Activated CD4-positive, alpha-beta T cell treated with anti-CD3 and anti-CD28 coated beads, Interleukin-2, Interleukin-6, amounts not matched to agents 100 ng/mL and 50 ng/mL, durations not matched to agents 16 hours and 8 hours (primary cell): ENCODE measurements around the gene HES6.
"Not testable (repeated sequence)": the region's sequence is repeated elsewhere in the genome, so short reads cannot be mapped to it uniquely, and the experiment has no call there.

Experiments used
- DNase-seq: peaks from one replicate; pipeline ENCODE4 v3.0.0-alpha.2; 2020

The HES6 gene, protein sequence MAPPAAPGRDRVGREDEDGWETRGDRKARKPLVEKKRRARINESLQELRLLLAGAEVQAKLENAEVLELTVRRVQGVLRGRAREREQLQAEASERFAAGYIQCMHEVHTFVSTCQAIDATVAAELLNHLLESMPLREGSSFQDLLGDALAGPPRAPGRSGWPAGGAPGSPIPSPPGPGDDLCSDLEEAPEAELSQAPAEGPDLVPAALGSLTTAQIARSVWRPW

GRCh38 chr2:238239863-238240756 is at the start of gene HES6:
Gene HES6 (minus strand): TSS chr2:238240038. CDS start chr2:238239905, 133 bp downstream.
- DNase-seq, result peak; percentile 84

DNA sequence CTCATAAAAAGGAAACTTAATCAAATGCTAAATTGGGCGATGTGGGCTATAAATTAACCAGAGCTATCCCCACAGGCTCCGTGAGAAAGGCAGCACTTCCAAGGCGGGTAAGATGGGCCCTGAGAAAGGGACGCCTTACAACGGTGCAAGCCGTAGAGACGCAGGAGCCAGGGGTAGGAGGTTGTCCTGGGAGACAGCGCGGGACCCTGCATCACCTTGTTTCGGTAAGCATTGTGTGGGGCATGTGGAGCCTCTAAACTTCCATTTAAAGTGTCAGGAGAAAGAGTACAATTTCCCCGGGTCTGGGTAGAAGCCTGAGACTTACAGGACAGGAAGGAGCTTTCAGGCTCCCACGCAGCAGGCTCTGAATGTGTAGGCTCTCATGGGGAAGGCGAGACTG is 49.7 kb upstream of the HES6 start:
- no peak for DNase-seq

GRCh38 chr2:238288650-238289573 is 49.1 kb upstream of the HES6 start:
- DNase-seq, result peak; percentile 99

DNA sequence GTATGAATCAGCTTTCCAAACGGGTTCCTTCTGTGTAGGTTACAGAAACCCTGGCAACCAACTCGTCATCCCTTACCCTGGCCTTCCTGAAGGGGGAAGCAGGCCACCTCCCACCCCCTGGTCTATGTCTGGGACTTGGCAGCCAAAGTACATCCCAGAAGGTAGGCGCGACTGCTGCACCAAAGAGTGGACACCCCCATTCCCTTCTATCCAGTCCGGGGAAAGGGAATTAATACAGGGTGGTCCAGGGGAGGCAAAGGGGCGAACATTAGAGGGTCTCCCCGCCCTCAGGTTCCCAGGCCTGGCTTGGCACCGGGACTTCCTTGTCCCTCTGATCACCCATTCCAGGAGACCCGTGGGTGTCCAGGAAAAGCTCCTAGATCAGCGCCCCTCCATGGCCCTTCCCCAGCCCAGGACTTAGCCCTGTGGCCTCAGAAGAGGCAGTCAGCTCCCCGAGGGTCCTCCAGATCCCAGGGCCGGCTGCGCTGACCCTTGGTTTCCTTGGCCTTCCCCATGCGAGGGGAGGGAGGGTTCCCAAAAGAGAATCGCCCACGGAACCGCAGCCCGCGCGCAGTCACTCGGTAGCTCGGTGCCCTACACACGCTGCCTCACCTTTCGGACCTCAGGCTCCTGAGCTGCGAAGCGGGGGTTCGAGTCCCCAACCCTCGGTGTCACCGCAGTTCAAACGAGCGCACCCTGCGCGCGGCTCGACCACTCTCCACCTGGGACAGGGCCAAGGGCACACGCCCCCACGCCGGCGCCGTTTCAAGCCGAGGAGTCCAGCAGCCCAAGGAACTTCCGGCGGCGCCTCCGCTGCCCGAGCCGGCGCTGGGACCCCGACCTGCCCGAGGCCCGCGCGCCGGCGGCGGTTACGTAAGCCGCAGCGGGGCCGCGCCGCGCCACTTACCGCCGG is 48.2 kb upstream of the HES6 start, which contains the start of gene PER2:
Gene PER2, minus strand, starts transcription at position 874 of the 913 bp plus-strand sequence. CDS start 10,674 bp downstream, outside the sequence.
- DNase-seq, result peak; percentile 52

- peak; percentile 39 for DNase-seq
Observed at GRCh38 chr2:238286987-238287736, 47.3 kb upstream of the HES6 start.

GRCh38 chr2:238286551-238286950 is 46.7 kb upstream of the HES6 start:
- DNase-seq, result no peak

DNA sequence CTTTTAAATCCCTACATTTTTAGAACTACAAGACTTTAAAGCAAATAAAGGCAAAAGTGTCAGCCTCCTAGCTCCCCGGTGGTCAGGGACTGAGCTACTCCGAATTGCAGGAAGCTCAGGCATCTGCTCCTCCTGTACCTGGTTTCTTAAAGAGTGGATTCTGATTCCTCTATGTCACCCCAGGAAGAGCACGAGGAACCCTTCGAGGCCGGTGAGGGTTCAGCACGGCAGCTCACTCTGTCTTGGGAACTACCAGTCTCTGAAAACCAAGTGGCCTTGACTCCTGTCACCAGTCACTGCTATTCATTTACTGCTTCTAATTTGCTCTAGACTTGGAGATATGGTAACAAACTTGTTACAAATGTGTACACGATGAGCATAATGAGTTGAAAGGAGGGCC is 46.3 kb upstream of the HES6 start:
- DNase-seq, result no peak

- DNase-seq, result no peak
Observed at GRCh38 chr2:238285653-238286082, 45.8 kb upstream of the HES6 start.

DNA sequence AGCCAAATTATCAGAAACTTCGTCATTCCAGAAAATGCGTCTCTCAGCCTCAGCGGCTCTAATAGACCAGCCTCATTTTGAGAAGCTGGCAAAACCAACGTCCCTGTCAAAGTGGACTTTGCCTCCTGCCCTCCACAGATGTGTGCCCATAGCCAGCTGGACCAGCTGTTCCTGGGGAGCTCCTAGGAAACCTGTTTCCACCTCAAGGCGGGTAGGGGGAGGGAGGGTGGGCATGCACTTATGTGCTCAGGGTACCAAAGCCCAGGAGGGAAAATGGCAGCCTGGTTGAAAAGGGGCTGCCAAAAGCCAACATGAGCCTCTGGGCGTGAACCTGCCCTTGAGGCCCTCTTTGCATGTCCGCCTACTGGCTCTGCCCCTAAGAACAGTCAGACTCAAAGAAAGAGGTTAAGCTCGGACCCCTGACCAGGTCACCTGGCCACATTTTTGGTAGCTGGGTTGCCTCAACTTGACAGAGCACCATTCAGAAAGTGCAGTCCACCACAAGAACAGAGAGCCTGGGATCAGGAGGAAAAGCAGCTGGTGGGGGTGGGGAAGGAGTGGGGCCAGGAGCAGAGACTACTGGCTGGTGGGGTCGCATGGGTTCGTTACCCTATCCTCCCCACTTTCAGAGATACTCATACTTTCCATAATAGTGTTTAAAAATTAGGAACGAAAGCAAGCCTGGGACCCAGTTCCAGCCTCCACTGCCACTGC is 45.1 kb upstream of the HES6 start:
- no peak for DNase-seq

DNA sequence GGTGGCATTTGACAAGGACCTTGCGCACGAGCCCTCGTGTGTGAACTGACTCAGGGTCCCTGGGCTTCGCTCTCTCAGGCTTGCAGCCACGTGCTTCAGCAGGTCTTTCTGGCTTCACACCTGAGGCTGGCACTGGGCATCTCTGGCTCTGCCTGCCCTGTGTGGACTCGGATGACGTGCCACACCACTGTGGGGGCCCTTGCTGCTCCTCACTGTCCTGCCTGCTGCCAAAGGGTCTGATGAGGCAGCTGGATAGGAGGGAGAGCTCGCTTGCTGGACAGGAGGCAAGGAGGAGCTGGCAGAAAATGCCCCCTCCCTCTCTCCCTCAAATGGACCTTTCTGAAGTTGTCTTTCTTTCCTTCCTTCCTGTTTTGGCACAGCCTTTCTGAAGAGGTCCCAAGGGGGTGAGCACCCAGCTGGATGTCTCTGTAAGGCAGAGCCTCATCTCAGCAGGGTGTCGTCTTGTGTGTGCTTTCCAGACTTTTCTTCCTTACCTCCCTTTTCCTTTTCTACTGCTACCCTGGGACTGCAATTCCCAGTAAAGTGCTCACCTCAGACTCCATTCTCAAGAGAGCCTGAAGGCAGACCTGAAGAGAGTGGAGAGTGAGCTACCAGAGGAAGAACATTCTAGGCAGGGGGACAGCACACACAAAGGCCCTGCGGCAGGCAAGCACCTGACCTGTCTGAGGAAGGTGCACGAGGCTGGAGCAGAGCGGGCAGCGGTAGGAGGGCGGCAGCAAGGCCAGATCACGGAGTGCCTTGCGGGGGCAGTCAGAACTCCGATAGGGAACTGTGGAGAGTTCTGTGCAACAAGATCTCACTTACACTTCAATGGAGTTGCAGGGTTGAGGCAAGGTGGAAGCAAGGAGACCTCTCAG is 43.3 kb upstream of the HES6 start:
- DNase-seq, result no peak

GRCh38 chr2:238281826-238282480 is 42.1 kb upstream of the HES6 start:
- no peak for DNase-seq

- no peak for DNase-seq
Observed at GRCh38 chr2:238280083-238280825, 40.4 kb upstream of the HES6 start.

GRCh38 chr2:238279324-238279682 is 39.5 kb upstream of the HES6 start:
- no peak for DNase-seq

GRCh38 chr2:238278626-238279323 is 38.9 kb upstream of the HES6 start:
- no peak for DNase-seq

DNA sequence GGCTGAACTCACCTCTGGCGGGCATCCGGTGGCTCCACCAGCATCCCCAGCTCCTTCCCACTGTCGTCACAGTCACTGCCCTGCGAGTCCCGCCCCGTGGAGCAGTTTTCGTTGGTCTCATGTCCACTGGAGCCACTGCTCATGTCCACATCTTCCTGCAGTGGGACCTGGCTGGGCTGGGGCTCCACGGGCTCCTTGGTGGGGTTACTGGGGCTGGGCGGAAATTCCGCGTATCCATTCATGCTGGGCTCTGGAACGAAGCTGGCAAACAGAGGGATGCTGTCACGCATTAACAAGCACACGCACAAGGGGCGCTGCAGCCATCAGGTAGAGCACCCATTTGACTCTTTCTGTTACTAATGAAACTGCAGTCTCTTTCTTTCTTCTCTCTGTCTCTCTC is 37.9 kb upstream of the HES6 start:
- DNase-seq, result no peak

- no peak for DNase-seq
Observed at GRCh38 chr2:238274152-238274865, 34.5 kb upstream of the HES6 start.

GRCh38 chr2:238273433-238273832 is 33.6 kb upstream of the HES6 start:
- DNase-seq, result not testable (repeated sequence)
